Natural killer cell treated with Interleukin-12 subunit alpha and Interleukin-12 subunit beta and Interleukin-15 and Interleukin-18, amount 100 ng/mL, for 72 hours (primary cell): ENCODE data around the gene URB1. TPM values are rescaled to one million over a fixed set of nuclear protein-coding genes. Genes with fewer than 3 reads are reported as not detected.

Source experiments
- ATAC-seq, 2 donors: fragments of 150-1000 bp; cut with Tn5 transposase in 1 of 2; sonication (Bioruptor Pico), chemical (Tn5 transposase) in 1 of 2; 2 replicates each; pipeline ENCODE4 v1.10.0; 2021
- DNase-seq: peaks from one replicate; pipeline ENCODE4 v3.0.0; 2022; ENCODE audit warnings: low spot score
- H3K27ac Mint-ChIP-seq, 2 donors: 1 replicate in 1 of 2; 2 replicates in 1 of 2; pipeline ENCODE4 v1.8.0; 2022; ENCODE audit warnings: mixed read lengths in 2 of 2, mild to moderate bottlenecking in 1 of 2, moderate library complexity in 1 of 2
- H3K27me3 Mint-ChIP-seq, 2 donors: 1 replicate in 1 of 2; 2 replicates in 1 of 2; pipeline ENCODE4 v1.8.0; 2022; ENCODE audit warnings: mixed read lengths in 2 of 2
- H3K36me3 Mint-ChIP-seq: one replicate; pipeline ENCODE4 v1.8.0; 2022; ENCODE audit warnings: mixed read lengths
- H3K4me1 Mint-ChIP-seq, 2 donors: 1 replicate in 1 of 2; 2 replicates in 1 of 2; pipeline ENCODE4 v1.8.0; 2022; ENCODE audit warnings: low read depth in 2 of 2, mixed read lengths in 2 of 2, mild to moderate bottlenecking in 1 of 2
- H3K4me3 Mint-ChIP-seq: one replicate; pipeline ENCODE4 v1.8.0; 2022; ENCODE audit warnings: mixed read lengths
- H3K9me3 Mint-ChIP-seq: 2 replicates; pipeline ENCODE4 v1.8.0; 2022; ENCODE audit warnings: mixed read lengths
- total RNA-seq, 2 donors: library from RNA; stranded (reverse); gene quantifications; one replicate each; pipeline ENCODE4 v1.2.3, GENCODE V29; 2022

URB1 gene
- total RNA-seq, 2 donors from 2014 or later, result 21.9 to 56.0 TPM

DNA sequence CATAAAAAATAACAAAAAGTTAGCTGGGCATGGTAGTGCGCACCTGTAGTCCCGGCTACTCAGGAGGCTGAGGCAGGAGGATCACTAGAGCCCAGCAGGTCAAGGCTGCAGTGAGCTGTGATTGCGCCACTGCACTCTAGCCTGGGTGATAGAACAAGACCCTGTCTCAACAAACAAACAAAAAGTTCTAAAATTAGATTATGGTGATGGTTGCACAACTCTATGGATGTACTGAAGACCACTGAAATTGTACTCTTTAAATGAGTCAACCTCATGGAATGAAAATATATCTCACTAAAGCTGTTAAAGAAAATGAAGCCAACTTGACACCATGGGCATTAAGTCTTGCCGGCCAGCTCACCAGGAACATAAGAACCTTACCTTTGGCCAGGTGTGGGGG lies 85.1 kb downstream of the URB1 start:
- H3K9me3 Mint-ChIP-seq, result no peaks in the 10 kb centered on the region
- peaks cover 0 to 5% of the 10 kb centered on the region in 2 donors for H3K4me1 Mint-ChIP-seq
- H3K36me3 Mint-ChIP-seq, result no peaks in the 10 kb centered on the region
- no peak for ATAC-seq
- H3K27me3 Mint-ChIP-seq, result no peaks in the 10 kb centered on the region
- DNase-seq, result no peak
- H3K4me3 Mint-ChIP-seq, result no peak overlapping the region
- H3K27ac Mint-ChIP-seq, result no peak overlapping the region

DNA sequence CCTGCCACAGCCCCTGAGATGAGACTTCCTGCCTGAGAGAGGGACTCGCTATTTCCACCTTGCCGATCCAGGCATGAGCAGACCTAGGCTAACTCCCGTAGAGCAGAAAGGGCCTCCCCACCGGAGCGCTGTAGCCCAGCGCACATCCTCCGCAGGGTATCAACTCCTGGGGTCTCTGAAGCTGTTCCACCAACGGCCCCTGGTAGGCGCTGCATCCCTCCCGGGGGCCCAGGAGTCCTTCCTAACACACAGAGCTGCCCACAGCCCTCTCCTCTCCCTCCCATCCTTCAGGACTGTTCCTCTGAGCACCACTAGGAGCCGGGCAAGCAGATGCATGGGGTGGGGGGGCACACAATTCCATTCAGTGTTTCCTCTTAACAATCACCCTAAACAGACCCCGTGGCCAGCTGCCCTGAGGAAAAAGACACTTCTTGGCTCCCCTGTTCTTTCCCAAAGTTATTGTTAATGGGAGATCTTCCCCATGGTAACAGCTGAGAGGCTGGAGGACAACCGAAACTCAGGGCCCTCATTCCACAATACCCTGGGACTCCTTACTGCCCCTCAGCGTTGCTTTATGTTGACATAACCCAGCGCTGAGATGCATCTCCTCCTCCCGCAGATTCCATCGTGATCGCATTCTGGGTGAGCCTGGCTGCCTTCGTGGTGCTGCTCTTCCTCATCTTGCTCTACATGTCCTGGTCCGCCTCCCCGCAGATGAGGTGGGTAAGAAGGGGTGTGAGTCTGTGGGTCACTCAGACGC lies 86.6 kb downstream of the URB1 start:
- Mint-ChIP-seq H3K27ac (no peak overlapping the region), H3K4me3 (no peak overlapping the region), H3K27me3 (no peaks in the 10 kb centered on the region), H3K4me1 (peaks cover 0 to 5% of the 10 kb centered on the region in 2 donors), H3K9me3 (no peaks in the 10 kb centered on the region), H3K36me3 (no peaks in the 10 kb centered on the region)
- ATAC-seq, result no peak
- no peak for DNase-seq

DNA sequence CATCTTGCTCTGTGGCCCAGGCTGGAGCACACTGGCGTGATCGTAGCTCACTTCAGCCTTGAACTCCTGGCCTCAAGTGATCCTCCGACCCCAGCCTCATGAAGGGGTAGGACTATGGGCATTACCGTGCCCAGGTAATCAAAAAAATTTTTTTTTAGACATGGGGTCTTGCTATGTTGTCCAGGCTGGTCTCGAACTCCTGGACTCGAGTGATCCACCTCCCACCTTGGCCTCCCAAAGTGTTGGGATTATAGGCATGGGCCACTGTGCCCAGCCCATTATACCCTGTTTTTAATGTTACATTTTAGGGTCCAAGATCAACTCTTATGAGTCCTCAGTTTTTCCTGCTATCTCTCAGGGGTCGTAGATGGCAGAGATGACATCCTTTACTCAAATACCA lies 87.8 kb downstream of the URB1 start:
- no peak for DNase-seq
- no peak overlapping the region for H3K27ac Mint-ChIP-seq
- H3K9me3 Mint-ChIP-seq, result no peaks in the 10 kb centered on the region
- H3K36me3 Mint-ChIP-seq, result no peaks in the 10 kb centered on the region
- ATAC-seq, result no peak
- H3K4me3 Mint-ChIP-seq, result no peak overlapping the region
- peaks cover 0 to 5% of the 10 kb centered on the region in 2 donors for H3K4me1 Mint-ChIP-seq
- H3K27me3 Mint-ChIP-seq, result no peaks in the 10 kb centered on the region

DNA sequence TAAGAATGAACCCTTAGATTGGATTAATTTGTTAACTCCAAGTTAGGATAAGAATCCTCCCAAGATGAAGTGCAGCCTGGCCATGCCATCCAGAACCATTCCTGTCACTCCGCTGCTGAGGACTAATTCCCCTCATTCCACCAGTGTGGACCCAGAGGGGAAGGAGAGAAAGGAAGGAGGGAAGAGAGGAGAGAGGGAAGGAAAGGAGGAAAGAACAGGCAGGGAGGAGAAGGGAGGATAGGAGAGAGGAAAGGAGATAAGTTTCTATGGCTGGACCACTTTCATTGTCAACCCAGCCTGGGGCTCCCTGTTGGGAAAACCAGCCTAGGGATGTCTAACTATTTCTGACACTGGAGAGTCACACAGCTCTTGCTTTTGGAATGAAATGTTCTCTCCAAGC lies 89.4 kb downstream of the URB1 start:
- no peak for ATAC-seq
- Mint-ChIP-seq H3K27ac (no peak overlapping the region), H3K4me1 (peaks cover 0 to 5% of the 10 kb centered on the region in 2 donors), H3K9me3 (no peaks in the 10 kb centered on the region), H3K36me3 (no peaks in the 10 kb centered on the region), H3K27me3 (no peaks in the 10 kb centered on the region), H3K4me3 (no peak overlapping the region)
- no peak for DNase-seq

DNA sequence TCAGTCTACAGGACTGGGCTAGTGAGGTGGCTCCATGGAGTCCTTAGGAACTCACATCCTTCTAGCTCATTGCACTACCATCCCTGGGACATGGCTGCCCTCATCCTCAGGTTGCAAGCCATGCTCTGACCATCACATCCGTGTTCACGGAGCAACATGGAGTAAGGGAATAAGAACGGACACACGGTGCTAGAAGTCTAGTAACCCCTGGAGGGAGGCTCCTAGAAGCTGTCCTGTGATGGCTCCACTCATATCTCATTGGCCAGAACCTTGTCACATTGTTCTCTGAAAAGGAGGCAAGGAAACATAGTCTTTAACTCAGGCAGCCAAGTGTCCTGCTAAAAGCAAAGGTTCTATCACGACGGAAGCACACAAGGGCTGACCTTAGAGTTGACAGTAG lies 90.3 kb downstream of the URB1 start:
- Mint-ChIP-seq H3K27me3 (no peaks in the 10 kb centered on the region), H3K4me3 (no peak overlapping the region), H3K27ac (no peak overlapping the region), H3K9me3 (no peaks in the 10 kb centered on the region), H3K36me3 (no peaks in the 10 kb centered on the region), H3K4me1 (peaks cover 0 to 5% of the 10 kb centered on the region in 2 donors)
- DNase-seq (no peak), ATAC-seq (no peak)

DNA sequence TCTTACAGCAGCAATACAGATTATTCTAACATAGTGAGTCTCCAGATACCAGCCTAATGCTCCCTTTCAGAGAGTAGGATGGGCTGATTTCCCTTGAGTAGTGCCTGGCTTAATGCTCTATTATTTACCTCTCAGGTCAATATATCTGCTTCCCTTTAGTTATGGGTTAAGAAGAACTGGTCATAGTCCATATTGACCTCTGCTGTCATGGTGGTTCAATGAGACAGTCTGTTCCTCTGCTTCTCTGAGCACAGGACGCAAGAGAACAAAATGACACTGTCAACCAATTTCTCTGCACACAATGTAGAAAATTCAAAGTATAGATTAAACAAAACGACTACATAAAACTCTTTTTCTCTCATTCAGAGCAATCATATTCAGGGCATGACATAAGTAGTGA lies 91.2 kb downstream of the URB1 start:
- Mint-ChIP-seq H3K27me3 (no peaks in the 10 kb centered on the region), H3K4me3 (no peak overlapping the region), H3K36me3 (no peaks in the 10 kb centered on the region), H3K27ac (no peak overlapping the region), H3K9me3 (no peaks in the 10 kb centered on the region), H3K4me1 (peaks cover 0 to 5% of the 10 kb centered on the region in 2 donors)
- DNase-seq (no peak), ATAC-seq (no peak)

DNA sequence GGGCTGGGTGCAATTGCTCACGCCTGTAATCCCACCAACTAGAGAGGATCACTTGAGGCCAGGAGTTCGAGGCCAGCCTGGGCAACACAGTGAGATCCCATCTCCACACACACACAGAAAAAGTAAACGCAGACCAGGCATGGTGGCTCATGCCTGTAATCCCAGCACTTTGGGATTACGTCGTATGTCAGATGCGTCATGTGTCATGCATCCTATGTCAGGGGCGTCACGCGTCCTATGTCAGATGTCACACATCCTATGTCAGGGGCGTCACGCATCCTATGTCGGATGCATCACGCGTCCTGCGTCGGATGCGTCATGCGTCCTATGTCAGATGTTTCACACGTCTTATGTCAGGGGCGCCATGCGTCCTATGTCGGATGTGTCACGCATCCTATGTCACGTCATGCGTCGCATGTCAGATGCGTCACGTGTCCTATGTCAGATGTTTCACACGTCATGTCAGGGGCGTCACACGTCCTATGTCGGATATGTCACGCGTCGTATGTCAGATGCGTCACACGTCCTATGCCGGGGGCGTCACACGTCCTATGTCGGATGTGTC lies 92.6 kb downstream of the URB1 start:
- H3K27me3 Mint-ChIP-seq, result no peaks in the 10 kb centered on the region
- no peak overlapping the region for H3K4me3 Mint-ChIP-seq
- DNase-seq, result peak; percentile 46
- H3K27ac Mint-ChIP-seq, result no peak overlapping the region
- ATAC-seq, result no peak
- peaks cover 0 to 2% of the 10 kb centered on the region in 2 donors for H3K4me1 Mint-ChIP-seq
- no peaks in the 10 kb centered on the region for H3K36me3 Mint-ChIP-seq
- no peaks in the 10 kb centered on the region for H3K9me3 Mint-ChIP-seq

DNA sequence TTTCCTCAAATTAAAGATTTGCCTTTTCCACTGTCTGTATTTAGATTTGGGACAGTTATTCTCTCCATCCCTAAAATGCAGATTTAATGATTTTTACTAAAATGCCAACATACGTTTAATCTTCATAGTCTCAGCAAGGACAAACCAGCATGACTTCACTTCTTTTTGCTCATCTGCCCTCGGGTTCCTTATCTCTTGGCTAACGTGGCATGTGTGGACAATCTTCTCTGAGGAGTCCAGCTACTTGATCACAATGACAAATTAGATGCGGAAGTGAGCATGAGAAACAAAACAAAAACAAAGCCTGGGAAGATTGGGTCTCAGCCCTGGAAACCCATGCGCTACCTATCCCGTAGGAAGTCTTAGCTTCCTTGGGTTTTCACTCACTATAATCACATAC lies 93.1 kb downstream of the URB1 start:
- H3K4me3 Mint-ChIP-seq, result no peak overlapping the region
- no peak for ATAC-seq
- H3K27me3 Mint-ChIP-seq, result no peaks in the 10 kb centered on the region
- no peaks in the 10 kb centered on the region for H3K9me3 Mint-ChIP-seq
- H3K36me3 Mint-ChIP-seq, result no peaks in the 10 kb centered on the region
- DNase-seq, result no peak
- H3K27ac Mint-ChIP-seq, result no peak overlapping the region
- peaks cover 0 to 2% of the 10 kb centered on the region in 2 donors for H3K4me1 Mint-ChIP-seq

DNA sequence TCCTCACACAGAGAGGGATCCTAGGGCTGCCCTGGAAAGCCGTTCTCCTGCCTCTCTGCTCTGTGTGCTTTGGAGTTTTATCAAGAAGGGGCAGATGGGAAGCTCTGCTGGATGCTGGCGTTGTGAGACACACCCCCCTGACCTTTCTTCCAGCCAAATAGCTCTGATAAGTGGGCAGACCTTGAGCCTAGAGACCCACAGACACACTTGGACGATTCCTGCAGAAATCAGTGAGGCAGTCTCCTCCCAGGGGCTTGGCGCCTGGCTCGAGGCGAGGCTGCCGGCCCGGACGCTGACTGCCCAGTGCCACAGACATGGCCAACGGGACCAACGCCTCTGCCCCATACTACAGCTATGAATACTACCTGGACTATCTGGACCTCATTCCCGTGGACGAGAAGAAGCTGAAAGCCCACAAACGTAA lies 94.1 kb downstream of the URB1 start, which contains the start of gene MRAP:
Gene MRAP (plus strand): TSS at position 198 of the 424 bp plus-strand sequence. CDS start 117 bp downstream, at position 315.
- Mint-ChIP-seq H3K27ac (no peak within 1 kb of the TSS), H3K9me3 (no peaks in the 10 kb centered on the region), H3K4me1 (peaks cover 0 to 2% of the 10 kb centered on the region in 2 donors), H3K4me3 (no peak within 1 kb of the TSS), H3K36me3 (no peaks in the 10 kb centered on the region), H3K27me3 (no peaks in the 10 kb centered on the region)
- no peak for ATAC-seq
- no peak for DNase-seq

DNA sequence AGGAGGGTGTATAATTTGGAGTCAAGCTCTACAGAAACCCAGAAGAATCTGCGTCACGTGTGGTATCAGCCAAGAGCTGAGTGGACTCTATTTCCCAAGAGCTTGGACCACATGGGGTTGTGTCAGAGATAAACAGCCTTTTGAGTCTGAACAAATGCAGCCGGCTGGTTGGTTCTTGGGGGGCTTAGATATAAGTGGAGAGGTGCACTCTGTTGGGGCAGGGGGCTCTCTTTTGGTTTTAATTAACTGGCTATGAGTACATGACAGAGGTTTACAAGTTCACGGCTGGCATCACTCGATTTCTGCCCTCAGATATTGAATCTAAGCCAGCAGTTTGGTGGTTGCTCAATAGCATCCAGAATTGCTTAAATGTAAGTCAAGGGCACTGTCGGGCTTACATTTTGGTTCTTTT lies 94.7 kb downstream of the URB1 start:
- DNase-seq, result no peak
- Mint-ChIP-seq H3K4me1 (no peaks in the 10 kb centered on the region), H3K27ac (no peak overlapping the region), H3K9me3 (no peaks in the 10 kb centered on the region), H3K4me3 (no peak overlapping the region), H3K27me3 (no peaks in the 10 kb centered on the region), H3K36me3 (no peaks in the 10 kb centered on the region)
- ATAC-seq, result no peak

DNA sequence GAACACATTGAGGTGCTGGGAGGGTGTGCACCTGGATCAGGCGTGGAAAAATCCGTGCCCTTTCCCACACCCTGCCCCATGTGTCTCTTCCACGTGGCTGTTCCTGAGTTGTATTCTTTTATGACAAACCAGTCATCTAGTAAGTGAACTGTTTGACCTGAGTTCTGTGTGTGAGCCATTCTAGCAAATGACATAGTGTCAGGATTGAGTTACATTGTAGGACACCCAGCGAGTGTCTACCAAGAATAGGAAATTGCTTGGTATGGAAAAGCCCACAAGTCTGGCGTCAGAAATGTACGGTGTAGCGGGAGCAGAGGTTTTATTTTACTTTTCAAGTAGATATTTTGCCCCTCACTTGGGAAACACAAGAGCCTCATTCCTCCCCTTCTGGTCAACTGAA lies 95.4 kb downstream of the URB1 start:
- Mint-ChIP-seq H3K27me3 (no peaks in the 10 kb centered on the region), H3K4me3 (no peak overlapping the region), H3K27ac (no peak overlapping the region), H3K4me1 (no peaks in the 10 kb centered on the region), H3K36me3 (no peaks in the 10 kb centered on the region), H3K9me3 (no peaks in the 10 kb centered on the region)
- no peak for ATAC-seq
- DNase-seq, result no peak

DNA sequence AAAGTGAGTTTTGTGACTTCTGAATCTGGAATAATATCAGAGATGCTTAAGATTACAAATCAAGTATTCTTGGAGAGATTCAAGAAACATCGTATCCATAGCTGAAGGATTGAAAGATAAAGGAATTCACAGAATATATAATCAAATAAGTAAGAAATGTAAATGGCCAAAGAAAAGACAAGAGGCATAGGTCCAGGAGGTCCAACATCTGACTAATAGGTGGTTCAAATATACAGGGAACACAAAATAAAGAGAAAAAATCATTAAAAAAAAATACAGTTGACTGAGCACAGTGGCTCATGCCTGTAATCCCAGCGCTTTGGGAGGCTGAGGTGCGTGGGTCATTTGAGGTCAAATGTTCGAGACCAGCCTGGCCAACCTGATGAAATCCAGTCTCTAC lies 107.3 kb downstream of the URB1 start:
- Mint-ChIP-seq H3K27me3 (no peaks in the 10 kb centered on the region), H3K27ac (no peak overlapping the region), H3K4me1 (peaks cover under 1 to 2% of the 10 kb centered on the region in 2 donors), H3K36me3 (no peaks in the 10 kb centered on the region), H3K9me3 (no peaks in the 10 kb centered on the region), H3K4me3 (no peak overlapping the region)
- ATAC-seq, result no peak
- DNase-seq, result no peak

DNA sequence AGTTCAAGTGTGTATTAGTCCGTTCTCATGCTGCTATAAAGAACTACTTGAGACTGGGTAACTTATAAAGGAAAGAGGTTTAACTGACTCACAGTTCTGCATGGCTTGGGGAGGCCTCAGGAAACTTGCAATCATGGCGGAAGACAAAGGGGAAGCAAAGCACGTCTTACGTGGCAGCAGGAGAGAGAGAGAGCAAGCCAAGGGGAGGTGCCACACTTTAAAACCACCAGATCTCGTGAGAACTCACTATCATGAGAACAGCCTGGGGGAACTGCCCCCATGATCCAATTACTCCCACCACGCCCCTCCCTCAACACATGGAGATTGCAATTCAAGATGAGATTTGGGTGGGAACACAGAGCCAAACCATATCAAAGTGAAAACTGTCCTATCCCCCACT lies 109.8 kb downstream of the URB1 start:
- Mint-ChIP-seq H3K9me3 (no peaks in the 10 kb centered on the region), H3K36me3 (no peaks in the 10 kb centered on the region), H3K27ac (no peak overlapping the region), H3K4me3 (no peak overlapping the region), H3K27me3 (no peaks in the 10 kb centered on the region), H3K4me1 (peaks cover 10 to 24% of the 10 kb centered on the region in 2 donors)
- DNase-seq, result no peak
- no peak for ATAC-seq

DNA sequence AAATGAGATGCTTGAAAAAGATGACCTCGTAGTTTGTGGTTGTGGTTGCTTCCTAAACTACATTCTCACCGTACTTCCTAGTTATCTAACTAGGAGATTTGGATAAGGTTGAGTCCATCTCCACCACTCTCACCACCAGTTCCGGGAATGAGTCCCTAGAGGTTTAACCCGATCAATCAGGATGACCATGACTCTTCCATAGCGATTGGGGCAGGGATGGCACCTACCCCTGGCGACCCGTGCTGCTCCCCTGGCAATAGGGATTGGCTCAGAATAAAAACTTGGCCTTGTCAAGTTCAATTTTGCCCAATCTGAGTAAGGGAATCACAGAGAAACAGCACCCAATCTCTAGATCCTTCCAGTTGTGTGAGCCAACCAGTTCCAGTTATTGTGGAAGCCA lies 111.3 kb downstream of the URB1 start:
- H3K9me3 Mint-ChIP-seq, result no peaks in the 10 kb centered on the region
- DNase-seq, result no peak
- no peak overlapping the region for H3K4me3 Mint-ChIP-seq
- peaks cover 11 to 28% of the 10 kb centered on the region in 2 donors for H3K4me1 Mint-ChIP-seq
- no peak for ATAC-seq
- no peaks in the 10 kb centered on the region for H3K27me3 Mint-ChIP-seq
- no peaks in the 10 kb centered on the region for H3K36me3 Mint-ChIP-seq
- H3K27ac Mint-ChIP-seq, result no peak overlapping the region

DNA sequence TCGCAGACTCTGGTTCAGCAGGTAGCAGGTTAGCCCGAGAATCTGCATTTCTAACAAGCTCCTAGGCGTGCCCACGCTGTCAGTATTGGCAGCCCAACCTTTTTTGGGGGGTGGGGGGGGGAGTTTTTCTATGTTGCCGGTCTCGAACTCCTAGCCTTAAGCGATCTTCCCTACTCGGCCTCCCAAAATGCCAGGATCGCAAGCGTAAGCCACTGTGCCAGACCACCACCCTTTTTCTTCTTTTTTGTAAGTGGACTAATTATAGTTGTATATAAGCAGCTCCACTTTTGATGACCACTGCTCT lies 113.5 kb downstream of the URB1 start:
- peak overlapping the region; percentile 88 to 97 for H3K27ac Mint-ChIP-seq
- H3K36me3 Mint-ChIP-seq, result no peaks in the 10 kb centered on the region
- H3K4me1 Mint-ChIP-seq, result peaks cover 15 to 36% of the 10 kb centered on the region in 2 donors
- no peak for ATAC-seq
- DNase-seq, result no peak
- H3K27me3 Mint-ChIP-seq, result no peaks in the 10 kb centered on the region
- H3K4me3 Mint-ChIP-seq, result peak overlapping the region; percentile 97
- H3K9me3 Mint-ChIP-seq, result no peaks in the 10 kb centered on the region
